Activated gamma-delta T cell treated with anti-CD3 and anti-CD28 coated beads, Interleukin-2, amount 50 U/mL, for 16 hours (primary cell): ENCODE results near the gene SBF1.
"Not testable (repeated sequence)": the region's sequence is repeated elsewhere in the genome, so short reads cannot be mapped to it uniquely, and the experiment has no call there.

ENCODE experiments used
- DNase-seq: peaks from one replicate; pipeline ENCODE4 v3.0.0-alpha.2; 2020; ENCODE audit warnings: low read depth

The SBF1 gene

GRCh38 chr22:50422961-50423815 lies 51.6 kb downstream of the SBF1 start:
- no peak for DNase-seq

- no peak for DNase-seq
Measured at GRCh38 chr22:50422046-50422445, 52.8 kb downstream of the SBF1 start.

GRCh38 chr22:50420581-50420980 lies 54.3 kb downstream of the SBF1 start:
- no peak for DNase-seq

- DNase-seq: no peak
Measured at GRCh38 chr22:50420015-50420414, 54.8 kb downstream of the SBF1 start.

- no peak for DNase-seq
Measured at GRCh38 chr22:50419116-50419515, 55.7 kb downstream of the SBF1 start.

GRCh38 chr22:50418624-50419023 lies 56.2 kb downstream of the SBF1 start:
- DNase-seq: no peak

GRCh38 chr22:50417411-50418210 lies 57.2 kb downstream of the SBF1 start:
- DNase-seq: no peak

GRCh38 chr22:50416996-50417395 lies 57.8 kb downstream of the SBF1 start:
- DNase-seq: no peak

GRCh38 chr22:50415426-50415825 lies 59.4 kb downstream of the SBF1 start:
- DNase-seq: no peak

GRCh38 chr22:50414476-50415248 lies 60.2 kb downstream of the SBF1 start:
- no peak for DNase-seq

GRCh38 chr22:50408954-50409353 lies 65.9 kb downstream of the SBF1 start:
- DNase-seq: not testable (repeated sequence)

- no peak for DNase-seq
Measured at GRCh38 chr22:50408311-50408710, 66.5 kb downstream of the SBF1 start.

GRCh38 chr22:50406416-50407170 lies 68.2 kb downstream of the SBF1 start:
- no peak for DNase-seq

GRCh38 chr22:50403701-50404101 lies 71.1 kb downstream of the SBF1 start:
- no peak for DNase-seq

- DNase-seq: no peak
Measured at GRCh38 chr22:50401907-50402306, 72.9 kb downstream of the SBF1 start.

- DNase-seq: no peak
Measured at GRCh38 chr22:50400931-50401330, 73.9 kb downstream of the SBF1 start.

- DNase-seq: no peak
Measured at GRCh38 chr22:50400406-50400805, 74.4 kb downstream of the SBF1 start.

- no peak for DNase-seq
Measured at GRCh38 chr22:50399751-50400331, 75.0 kb downstream of the SBF1 start.

GRCh38 chr22:50398831-50399648 lies 75.8 kb downstream of the SBF1 start:
- DNase-seq: no peak

GRCh38 chr22:50397371-50398060 lies 77.3 kb downstream of the SBF1 start:
- DNase-seq: not testable (repeated sequence)
